SK-N-SH treated with all-trans-retinoic acid at 6 μM for 48 hours (cell line): ENCODE data around the gene HPCAL1.

Experiments
- CREB5 ChIP-seq: fragments of 250-450 bp; sonication (Bioruptor Pico); IDR thresholded peaks from 2 replicates; pipeline ENCODE4 v1.5.1; 2020; ENCODE audit warnings: low read depth, mild to moderate bottlenecking, moderate library complexity
- PATZ1 ChIP-seq: fragments of 250-450 bp; sonication (Bioruptor Pico); IDR thresholded peaks from 2 replicates; pipeline ENCODE4 v1.8.0; 2020; ENCODE audit warnings: mild to moderate bottlenecking, moderate library complexity, borderline replicate concordance
- POU6F1 ChIP-seq: fragments of 250-450 bp; sonication (Bioruptor Pico); IDR thresholded peaks from 2 replicates; pipeline ENCODE4 v1.8.0; 2021; ENCODE audit warnings: low read depth, mild to moderate bottlenecking, moderate library complexity, borderline replicate concordance
- ZFP30 ChIP-seq: fragments of 450-650 bp; formaldehyde crosslinking; IDR thresholded peaks from 2 replicates; pipeline ENCODE4 v1.5.0; 2022; ENCODE audit warnings: mild to moderate bottlenecking, moderate library complexity
- ZNF8 ChIP-seq: fragments of 450-650 bp; formaldehyde crosslinking; IDR thresholded peaks from 2 replicates; pipeline ENCODE4 v1.5.0; 2020; ENCODE audit warnings: mild to moderate bottlenecking, moderate library complexity
- TF ChIP-seq, protein P1 (sequence below): fragments of 250-450 bp; sonication (Bioruptor Pico); IDR thresholded peaks from 2 replicates; pipeline ENCODE4 v1.5.1; 2021; ENCODE audit warnings: mild to moderate bottlenecking, moderate library complexity
- TF ChIP-seq, protein P2 (sequence below): fragments of 250-450 bp; sonication (Bioruptor Pico); IDR thresholded peaks from 2 replicates; pipeline ENCODE4 v1.5.0; 2020; ENCODE audit warnings: mild to moderate bottlenecking, moderate library complexity

GRCh38 chr2:10296142-10296541 lies 6.6 kb upstream of the HPCAL1 start:
- no peak for TF ChIP-seq CREB5
- TF ChIP-seq ZFP30 (CRISPR knock-in tag): no peak
- TF ChIP-seq, protein P1, sequence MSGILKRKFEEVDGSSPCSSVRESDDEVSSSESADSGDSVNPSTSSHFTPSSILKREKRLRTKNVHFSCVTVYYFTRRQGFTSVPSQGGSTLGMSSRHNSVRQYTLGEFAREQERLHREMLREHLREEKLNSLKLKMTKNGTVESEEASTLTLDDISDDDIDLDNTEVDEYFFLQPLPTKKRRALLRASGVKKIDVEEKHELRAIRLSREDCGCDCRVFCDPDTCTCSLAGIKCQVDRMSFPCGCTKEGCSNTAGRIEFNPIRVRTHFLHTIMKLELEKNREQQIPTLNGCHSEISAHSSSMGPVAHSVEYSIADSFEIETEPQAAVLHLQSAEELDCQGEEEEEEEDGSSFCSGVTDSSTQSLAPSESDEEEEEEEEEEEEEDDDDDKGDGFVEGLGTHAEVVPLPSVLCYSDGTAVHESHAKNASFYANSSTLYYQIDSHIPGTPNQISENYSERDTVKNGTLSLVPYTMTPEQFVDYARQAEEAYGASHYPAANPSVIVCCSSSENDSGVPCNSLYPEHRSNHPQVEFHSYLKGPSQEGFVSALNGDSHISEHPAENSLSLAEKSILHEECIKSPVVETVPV (CRISPR knock-in tag): no peak
- TF ChIP-seq ZNF8 (CRISPR knock-in tag): no peak
- TF ChIP-seq, protein P2, sequence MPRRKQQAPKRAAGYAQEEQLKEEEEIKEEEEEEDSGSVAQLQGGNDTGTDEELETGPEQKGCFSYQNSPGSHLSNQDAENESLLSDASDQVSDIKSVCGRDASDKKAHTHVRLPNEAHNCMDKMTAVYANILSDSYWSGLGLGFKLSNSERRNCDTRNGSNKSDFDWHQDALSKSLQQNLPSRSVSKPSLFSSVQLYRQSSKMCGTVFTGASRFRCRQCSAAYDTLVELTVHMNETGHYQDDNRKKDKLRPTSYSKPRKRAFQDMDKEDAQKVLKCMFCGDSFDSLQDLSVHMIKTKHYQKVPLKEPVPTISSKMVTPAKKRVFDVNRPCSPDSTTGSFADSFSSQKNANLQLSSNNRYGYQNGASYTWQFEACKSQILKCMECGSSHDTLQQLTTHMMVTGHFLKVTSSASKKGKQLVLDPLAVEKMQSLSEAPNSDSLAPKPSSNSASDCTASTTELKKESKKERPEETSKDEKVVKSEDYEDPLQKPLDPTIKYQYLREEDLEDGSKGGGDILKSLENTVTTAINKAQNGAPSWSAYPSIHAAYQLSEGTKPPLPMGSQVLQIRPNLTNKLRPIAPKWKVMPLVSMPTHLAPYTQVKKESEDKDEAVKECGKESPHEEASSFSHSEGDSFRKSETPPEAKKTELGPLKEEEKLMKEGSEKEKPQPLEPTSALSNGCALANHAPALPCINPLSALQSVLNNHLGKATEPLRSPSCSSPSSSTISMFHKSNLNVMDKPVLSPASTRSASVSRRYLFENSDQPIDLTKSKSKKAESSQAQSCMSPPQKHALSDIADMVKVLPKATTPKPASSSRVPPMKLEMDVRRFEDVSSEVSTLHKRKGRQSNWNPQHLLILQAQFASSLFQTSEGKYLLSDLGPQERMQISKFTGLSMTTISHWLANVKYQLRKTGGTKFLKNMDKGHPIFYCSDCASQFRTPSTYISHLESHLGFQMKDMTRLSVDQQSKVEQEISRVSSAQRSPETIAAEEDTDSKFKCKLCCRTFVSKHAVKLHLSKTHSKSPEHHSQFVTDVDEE: no peak
- no peak for TF ChIP-seq PATZ1 (CRISPR knock-in tag)
- TF ChIP-seq POU6F1: no peak
